ENCODE results near the gene QPCT. TPM values are rescaled to one million over a fixed set of nuclear protein-coding genes. Genes with fewer than 3 reads are reported as not detected.
A peak's percentile ranks its signal among the peaks of the same experiment; 100 is the strongest.

The QPCT gene

DNA sequence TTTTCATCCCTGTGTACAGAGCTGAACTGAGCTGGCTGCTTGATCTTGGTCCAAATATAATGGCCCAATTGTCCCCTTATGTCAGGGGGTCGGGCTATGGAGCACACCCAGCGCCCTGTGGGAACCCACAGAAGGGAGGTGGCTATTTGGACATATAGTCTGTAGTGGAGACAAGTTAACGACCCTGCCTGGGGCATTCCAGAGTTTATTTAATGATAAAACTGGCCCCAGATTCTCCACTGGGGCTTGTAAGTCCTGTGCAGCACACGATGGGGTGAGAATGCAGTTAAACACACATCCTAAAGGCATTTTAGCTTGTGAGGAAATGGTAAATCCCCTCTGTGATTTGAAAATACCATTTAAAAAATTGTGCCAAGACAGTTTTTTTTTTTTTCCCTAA is 72.9 kb downstream of the QPCT start:
- no peak overlapping the region for H4K5ac ChIP-seq (ENCODE audit: low read length)
- no peaks in the 10 kb centered on the region for H3K79me2 ChIP-seq (ENCODE audit: control insufficient read depth, insufficient read depth, low read length)
- H3K4me1 ChIP-seq (ENCODE audit: control insufficient read depth, low read depth, low read length), result peaks cover 6% of the 10 kb centered on the region
- WGBS (ENCODE audit: extremely low coverage, insufficient coverage, low lambda C conversion rate), result no CpG with 5 or more reads among the region's 4 CpGs
- no peak overlapping the region for H2BK5ac ChIP-seq (ENCODE audit: low read length)
- no peak overlapping the region for H3K56ac ChIP-seq (ENCODE audit: low read length)
- H3K18ac ChIP-seq (ENCODE audit: low read length), result no peak overlapping the region
- H3K36me3 ChIP-seq (ENCODE audit: control insufficient read depth, insufficient read depth, low read length), result no peaks in the 10 kb centered on the region
- no peak overlapping the region for H2AK5ac ChIP-seq (ENCODE audit: low read length)
- H3K4me2 ChIP-seq (ENCODE audit: low read length), result no peak overlapping the region
- no peak overlapping the region for H3K4ac ChIP-seq (ENCODE audit: low read depth, low read length)
- H3K27me3 ChIP-seq (ENCODE audit: insufficient read depth, low read length, poor library complexity), result no peaks in the 10 kb centered on the region
- no peak overlapping the region for H2BK15ac ChIP-seq (replicated peaks; ENCODE audit: low read depth)
- no peak overlapping the region for H3K23ac ChIP-seq (ENCODE audit: low read length)
- no peak for DNase-seq
- H3K79me1 ChIP-seq (ENCODE audit: low read length), result no peaks in the 10 kb centered on the region
- H4K8ac ChIP-seq (ENCODE audit: low read depth, low read length), result no peak overlapping the region
- no peak overlapping the region for H2BK120ac ChIP-seq (ENCODE audit: low read depth, low read length)
- no peak overlapping the region for H3K4me3 ChIP-seq (ENCODE audit: low read length)
- H3K27ac ChIP-seq (ENCODE audit: low read depth, low read length), result no peak overlapping the region
- no peak overlapping the region for H3K9ac ChIP-seq (ENCODE audit: low read length)

DNA sequence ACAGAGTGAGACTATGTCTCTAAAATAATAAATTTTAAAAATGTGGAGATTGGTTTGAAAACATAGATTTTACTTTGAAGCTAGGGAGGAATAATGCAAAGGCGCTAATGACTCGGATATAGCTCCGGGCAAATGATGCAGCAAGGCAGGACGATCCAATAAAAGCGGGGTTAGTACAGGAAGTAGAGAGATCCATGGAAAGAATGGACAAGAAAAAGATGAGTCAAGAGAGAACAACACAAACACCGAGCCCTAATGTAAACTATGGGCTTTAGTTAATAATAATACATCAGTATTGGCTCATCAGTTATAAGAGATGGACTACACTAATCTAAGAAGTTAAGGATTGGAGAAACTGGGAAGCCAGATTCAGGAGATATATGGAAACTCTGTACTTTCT is 74.5 kb downstream of the QPCT start:
- WGBS (ENCODE audit: extremely low coverage, insufficient coverage, low lambda C conversion rate), result 100% methylated on average over 2 of the region's 6 CpGs
- H2BK15ac ChIP-seq (replicated peaks; ENCODE audit: low read depth), result no peak overlapping the region
- H3K79me1 ChIP-seq (ENCODE audit: low read length), result no peaks in the 10 kb centered on the region
- H4K5ac ChIP-seq (ENCODE audit: low read length), result no peak overlapping the region
- H3K23ac ChIP-seq (ENCODE audit: low read length), result no peak overlapping the region
- H3K9ac ChIP-seq (ENCODE audit: low read length), result no peak overlapping the region
- H2BK120ac ChIP-seq (ENCODE audit: low read depth, low read length), result no peak overlapping the region
- no peak overlapping the region for H3K4ac ChIP-seq (ENCODE audit: low read depth, low read length)
- no peak overlapping the region for H3K56ac ChIP-seq (ENCODE audit: low read length)
- no peak for DNase-seq
- H2BK5ac ChIP-seq (ENCODE audit: low read length), result no peak overlapping the region
- H3K4me2 ChIP-seq (ENCODE audit: low read length), result no peak overlapping the region
- no peak overlapping the region for H2AK5ac ChIP-seq (ENCODE audit: low read length)
- H3K4me1 ChIP-seq (ENCODE audit: control insufficient read depth, low read depth, low read length), result peaks cover 6% of the 10 kb centered on the region
- no peak overlapping the region for H3K18ac ChIP-seq (ENCODE audit: low read length)
- no peaks in the 10 kb centered on the region for H3K36me3 ChIP-seq (ENCODE audit: control insufficient read depth, insufficient read depth, low read length)
- H3K27ac ChIP-seq (ENCODE audit: low read depth, low read length), result no peak overlapping the region
- no peaks in the 10 kb centered on the region for H3K79me2 ChIP-seq (ENCODE audit: control insufficient read depth, insufficient read depth, low read length)
- no peak overlapping the region for H4K8ac ChIP-seq (ENCODE audit: low read depth, low read length)
- H3K27me3 ChIP-seq (ENCODE audit: insufficient read depth, low read length, poor library complexity), result no peaks in the 10 kb centered on the region
- no peak overlapping the region for H3K4me3 ChIP-seq (ENCODE audit: low read length)

GRCh38 chr2:37421686-37422085 is 77.3 kb downstream of the QPCT start:
- no peak overlapping the region for H2BK5ac ChIP-seq (ENCODE audit: low read length)
- WGBS (ENCODE audit: extremely low coverage, insufficient coverage, low lambda C conversion rate), result no CpG with 5 or more reads among the region's 6 CpGs
- H3K9ac ChIP-seq (ENCODE audit: low read length), result no peak overlapping the region
- H3K4me3 ChIP-seq (ENCODE audit: low read length), result no peak overlapping the region
- H3K27ac ChIP-seq (ENCODE audit: low read depth, low read length), result no peak overlapping the region
- H3K79me1 ChIP-seq (ENCODE audit: low read length), result no peaks in the 10 kb centered on the region
- H2BK120ac ChIP-seq (ENCODE audit: low read depth, low read length), result no peak overlapping the region
- H2AK5ac ChIP-seq (ENCODE audit: low read length), result no peak overlapping the region
- no peak overlapping the region for H3K4me2 ChIP-seq (ENCODE audit: low read length)
- H3K79me2 ChIP-seq (ENCODE audit: control insufficient read depth, insufficient read depth, low read length), result no peaks in the 10 kb centered on the region
- H3K23ac ChIP-seq (ENCODE audit: low read length), result no peak overlapping the region
- no peaks in the 10 kb centered on the region for H3K4me1 ChIP-seq (ENCODE audit: control insufficient read depth, low read depth, low read length)
- no peak overlapping the region for H3K18ac ChIP-seq (ENCODE audit: low read length)
- H3K56ac ChIP-seq (ENCODE audit: low read length), result no peak overlapping the region
- no peaks in the 10 kb centered on the region for H3K27me3 ChIP-seq (ENCODE audit: insufficient read depth, low read length, poor library complexity)
- no peak for DNase-seq
- no peak overlapping the region for H4K5ac ChIP-seq (ENCODE audit: low read length)
- no peaks in the 10 kb centered on the region for H3K36me3 ChIP-seq (ENCODE audit: control insufficient read depth, insufficient read depth, low read length)
- peak overlapping the region; percentile 41 for H3K4ac ChIP-seq (ENCODE audit: low read depth, low read length)
- no peak overlapping the region for H2BK15ac ChIP-seq (replicated peaks; ENCODE audit: low read depth)
- H4K8ac ChIP-seq (ENCODE audit: low read depth, low read length), result no peak overlapping the region

- H3K9ac ChIP-seq (ENCODE audit: low read length), result no peak overlapping the region
- H3K36me3 ChIP-seq (ENCODE audit: control insufficient read depth, insufficient read depth, low read length), result no peaks in the 10 kb centered on the region
Observed at GRCh38 chr2:37422816-37423215, 78.4 kb downstream of the QPCT start.

More at GRCh38 chr2:37422816-37423215, 78.4 kb downstream of the QPCT start:
- Histone ChIP-seq H3K27ac (ENCODE audit: low read depth, low read length) (no peak overlapping the region), H3K4ac (ENCODE audit: low read depth, low read length) (no peak overlapping the region), H3K18ac (ENCODE audit: low read length) (no peak overlapping the region), H3K23ac (ENCODE audit: low read length) (no peak overlapping the region), H4K5ac (ENCODE audit: low read length) (no peak overlapping the region), H4K8ac (ENCODE audit: low read depth, low read length) (no peak overlapping the region), H3K27me3 (ENCODE audit: insufficient read depth, low read length, poor library complexity) (no peaks in the 10 kb centered on the region), H3K56ac (ENCODE audit: low read length) (no peak overlapping the region), H3K4me1 (ENCODE audit: control insufficient read depth, low read depth, low read length) (no peaks in the 10 kb centered on the region), H3K4me2 (ENCODE audit: low read length) (no peak overlapping the region), H2BK120ac (ENCODE audit: low read depth, low read length) (no peak overlapping the region), H2AK5ac (ENCODE audit: low read length) (no peak overlapping the region), H2BK15ac (replicated peaks; ENCODE audit: low read depth) (no peak overlapping the region), H3K79me1 (ENCODE audit: low read length) (no peaks in the 10 kb centered on the region), H3K79me2 (ENCODE audit: control insufficient read depth, insufficient read depth, low read length) (no peaks in the 10 kb centered on the region), H3K4me3 (ENCODE audit: low read length) (no peak overlapping the region), H2BK5ac (ENCODE audit: low read length) (no peak overlapping the region)
- no CpG with 5 or more reads among the region's 4 CpGs for WGBS (ENCODE audit: extremely low coverage, insufficient coverage, low lambda C conversion rate)
- DNase-seq, result no peak

Small RNA genes lying within 50 kb of the gene (small RNA-seq; reads per million reads assigned to genes)
- gene RNU6-939P (ENCODE audit: insufficient read depth), result not detected
